SW 1271 (cell line): Measurements from ENCODE around the gene ABCB6.
"Not testable (repeated sequence)": the region's sequence is repeated elsewhere in the genome, so short reads cannot be mapped to it uniquely, and the experiment has no call there.

Source experiments
- DNase-seq, 2 experiments: peaks; one replicate each; lab custom pipeline; 2025; lab: John Stamatoyannopoulos, UW

Gene ABCB6

GRCh38 chr2:219218732-219219701 is at the start of gene ABCB6:
Gene ABCB6 (minus strand): TSS chr2:219218958. CDS start chr2:219218673, 285 bp downstream.
- DNase-seq: peak; percentile 86 to 89

- DNase-seq: no peak
These were observed 49.5 kb upstream of the ABCB6 start for GRCh38 chr2:219268294-219268693.

GRCh38 chr2:219266886-219267285 is 48.1 kb upstream of the ABCB6 start:
- no peak for DNase-seq

GRCh38 chr2:219266232-219266631 is 47.5 kb upstream of the ABCB6 start:
- no peak for DNase-seq

- no peak for DNase-seq
These were observed 42.5 kb upstream of the ABCB6 start for GRCh38 chr2:219261024-219261855.

- DNase-seq: not testable (repeated sequence)
These were observed 40.2 kb upstream of the ABCB6 start for GRCh38 chr2:219258942-219259341.

- DNase-seq: no peak
These were observed 35.9 kb upstream of the ABCB6 start for GRCh38 chr2:219254590-219255201.

GRCh38 chr2:219253753-219254589 is 35.2 kb upstream of the ABCB6 start, which contains the start of gene TUBA4A:
Gene TUBA4A (minus strand): TSS chr2:219253918. CDS start chr2:219253858, 60 bp downstream.
- peak; percentile 11 to 59 for DNase-seq

- DNase-seq: no peak
These were observed 34.4 kb upstream of the ABCB6 start, which contains the start of gene TUBA4B for GRCh38 chr2:219252900-219253752. Gene TUBA4B (plus strand): TSS chr2:219253243. CDS start chr2:219253408, 165 bp downstream.

GRCh38 chr2:219252570-219252899 is 33.8 kb upstream of the ABCB6 start:
- no peak for DNase-seq

GRCh38 chr2:219252084-219252483 is 33.3 kb upstream of the ABCB6 start:
- no peak for DNase-seq

GRCh38 chr2:219251656-219252055 is 32.9 kb upstream of the ABCB6 start:
- DNase-seq: no peak

GRCh38 chr2:219250049-219250781 is 31.5 kb upstream of the ABCB6 start:
- no peak for DNase-seq

GRCh38 chr2:219249203-219249980 is 30.6 kb upstream of the ABCB6 start:
- DNase-seq: peak in 1 of 2 experiments; percentile 12

GRCh38 chr2:219248845-219249202 is 30.1 kb upstream of the ABCB6 start:
- no peak for DNase-seq

- no peak for DNase-seq
These were observed 29.2 kb upstream of the ABCB6 start for GRCh38 chr2:219247678-219248642.

- no peak for DNase-seq
These were observed 27.8 kb upstream of the ABCB6 start for GRCh38 chr2:219246559-219246958.

GRCh38 chr2:219245899-219246230 is 27.1 kb upstream of the ABCB6 start:
- DNase-seq: no peak
